ENCODE data around the gene KDM2A. TPM values are rescaled to one million over a fixed set of nuclear protein-coding genes. Genes with fewer than 3 reads are reported as not detected.

Gene KDM2A
- total RNA-seq, 3 donors from 2014 or later (not counting 1 experiment from before 2014, with no cell fraction given) = 268 to 312 (median 283) TPM

- H3K4me3 ChIP-seq (ENCODE audit: low read length) = no peak overlapping the region
- no peaks in the 10 kb centered on the region for H3K36me3 ChIP-seq (ENCODE audit: control insufficient read depth, insufficient read depth, low read length)
- no peak for TF ChIP-seq CTCF (IDR thresholded peaks at IDR 0.05)
- Mint-ChIP-seq H3K27ac (no peak overlapping the region), H3K4me1 (peaks cover 6 to 12% of the 10 kb centered on the region in 2 donors), H3K36me3 (no peaks in the 10 kb centered on the region), H3K27me3 (ENCODE audit: low read depth in 2 of 2) (no peaks in the 10 kb centered on the region), H3K9me3 (no peaks in the 10 kb centered on the region), H3K4me3 (peak overlapping the region; percentile 25)
- H3K27me3 ChIP-seq (ENCODE audit: control insufficient read depth, insufficient read depth, low read length) = peaks cover 3% of the 10 kb centered on the region
- H3K4me1 ChIP-seq (ENCODE audit: control insufficient read depth, insufficient read depth, low read length) = peaks cover 16% of the 10 kb centered on the region
- H3K27ac ChIP-seq (ENCODE audit: low read length) = no peak overlapping the region
- H3K9me3 ChIP-seq (ENCODE audit: control insufficient read depth, insufficient read depth, low read length) = no peaks in the 10 kb centered on the region
- 26% methylated on average over 20 of the region's 20 CpGs for WGBS (ENCODE audit: insufficient coverage)
- ATAC-seq (peak in 1 of 3 donors; percentile 17), DNase-seq (peak in 1 of 2 donors; percentile 38)
- intact Hi-C loops (cut with micrococcal nuclease) = no loop called here
These were observed 36.8 kb upstream of the KDM2A start for GRCh38 chr11:67082071-67082791.

- H3K4me1 Mint-ChIP-seq = peaks cover 6 to 12% of the 10 kb centered on the region in 2 donors
- Histone ChIP-seq H3K4me3 (ENCODE audit: low read length) (no peak overlapping the region), H3K27me3 (ENCODE audit: control insufficient read depth, insufficient read depth, low read length) (peaks cover 3% of the 10 kb centered on the region), H3K27ac (ENCODE audit: low read length) (no peak overlapping the region), H3K9me3 (ENCODE audit: control insufficient read depth, insufficient read depth, low read length) (no peaks in the 10 kb centered on the region), H3K36me3 (ENCODE audit: control insufficient read depth, insufficient read depth, low read length) (no peaks in the 10 kb centered on the region), H3K4me1 (ENCODE audit: control insufficient read depth, insufficient read depth, low read length) (peaks cover 13% of the 10 kb centered on the region)
- H3K9me3 Mint-ChIP-seq = no peaks in the 10 kb centered on the region
- H3K27me3 Mint-ChIP-seq (ENCODE audit: low read depth in 2 of 2) = no peaks in the 10 kb centered on the region
- H3K36me3 Mint-ChIP-seq = no peaks in the 10 kb centered on the region
- ATAC-seq (no peak), DNase-seq (no peak)
- H3K4me3 Mint-ChIP-seq = no peak overlapping the region
- WGBS (ENCODE audit: insufficient coverage) = 76% methylated on average over 7 of the region's 8 CpGs
- no peak for TF ChIP-seq CTCF (IDR thresholded peaks at IDR 0.05)
- H3K27ac Mint-ChIP-seq = no peak overlapping the region
- intact Hi-C loops (cut with micrococcal nuclease) = no loop called here
These were observed 35.2 kb upstream of the KDM2A start for GRCh38 chr11:67083786-67084366.

GRCh38 chr11:67085617-67086016 lies 33.4 kb upstream of the KDM2A start:
- Mint-ChIP-seq H3K27me3 (ENCODE audit: low read depth in 2 of 2) (no peaks in the 10 kb centered on the region), H3K9me3 (no peaks in the 10 kb centered on the region), H3K27ac (no peak overlapping the region), H3K4me3 (no peak overlapping the region), H3K4me1 (peaks cover 6 to 12% of the 10 kb centered on the region in 2 donors), H3K36me3 (no peaks in the 10 kb centered on the region)
- no peak for DNase-seq
- H3K27ac ChIP-seq (ENCODE audit: low read length) = no peak overlapping the region
- WGBS (ENCODE audit: insufficient coverage) = 94% methylated on average over 5 of the region's 5 CpGs
- peaks cover 3% of the 10 kb centered on the region for H3K27me3 ChIP-seq (ENCODE audit: control insufficient read depth, insufficient read depth, low read length)
- no peak for TF ChIP-seq CTCF (IDR thresholded peaks at IDR 0.05)
- intact Hi-C loops (cut with micrococcal nuclease) = no loop called here
- no peak for ATAC-seq
- no peaks in the 10 kb centered on the region for H3K9me3 ChIP-seq (ENCODE audit: control insufficient read depth, insufficient read depth, low read length)
- no peaks in the 10 kb centered on the region for H3K36me3 ChIP-seq (ENCODE audit: control insufficient read depth, insufficient read depth, low read length)
- H3K4me1 ChIP-seq (ENCODE audit: control insufficient read depth, insufficient read depth, low read length) = peaks cover 13% of the 10 kb centered on the region
- no peak overlapping the region for H3K4me3 ChIP-seq (ENCODE audit: low read length)

All from natural killer cell (primary cell).